ENCODE data around the gene ITPR3.

Gene ITPR3

DNA sequence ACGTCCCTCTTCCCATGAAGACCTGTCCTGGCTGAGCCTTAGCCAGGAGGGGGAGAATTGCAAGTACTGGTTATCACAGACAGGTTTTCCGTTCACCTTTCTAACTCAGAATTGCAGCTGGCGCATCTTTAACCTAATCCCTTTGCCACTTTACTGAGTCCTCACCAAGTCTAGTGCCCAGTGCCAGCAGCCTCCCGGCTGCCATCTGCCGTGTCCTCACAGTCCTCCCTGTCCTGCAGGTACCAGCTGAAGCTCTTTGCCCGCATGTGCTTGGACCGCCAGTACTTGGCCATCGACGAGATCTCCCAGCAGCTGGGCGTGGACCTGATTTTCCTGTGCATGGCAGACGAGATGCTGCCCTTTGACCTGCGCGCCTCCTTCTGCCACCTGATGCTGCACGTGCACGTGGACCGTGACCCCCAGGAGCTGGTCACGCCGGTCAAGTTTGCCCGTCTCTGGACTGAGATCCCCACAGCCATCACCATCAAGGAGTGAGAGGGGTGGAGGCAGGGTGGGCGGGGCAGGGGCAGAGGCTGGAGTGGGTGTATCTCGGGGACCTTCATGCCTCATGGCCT lies 49.1 kb downstream of the ITPR3 start:
- no peak for DNase-seq (ENCODE audit: low read depth)

- no peak for DNase-seq (ENCODE audit: low read depth)
These were observed 50.0 kb downstream of the ITPR3 start for GRCh38 chr6:33670971-33671743.

DNA sequence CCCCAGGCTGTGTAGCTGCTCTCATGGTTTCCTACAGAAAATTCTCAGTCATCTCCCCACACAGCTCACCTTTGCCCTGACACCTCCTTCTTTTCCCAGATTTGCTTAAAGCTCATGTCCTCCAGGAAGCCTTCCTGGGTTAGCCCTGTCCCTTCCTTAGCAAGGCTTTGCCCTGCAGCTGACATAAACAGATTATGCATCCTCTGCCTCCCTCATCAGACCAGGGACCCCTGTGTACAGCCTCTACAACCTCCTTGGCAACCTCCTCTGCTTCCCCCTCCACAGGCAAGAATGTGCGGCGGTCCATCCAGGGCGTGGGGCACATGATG lies 50.6 kb downstream of the ITPR3 start:
- DNase-seq (ENCODE audit: low read depth) = no peak

- DNase-seq (ENCODE audit: low read depth) = no peak
These were observed 51.7 kb downstream of the ITPR3 start for GRCh38 chr6:33672808-33673207.

- DNase-seq (ENCODE audit: low read depth) = no peak
These were observed 52.7 kb downstream of the ITPR3 start for GRCh38 chr6:33673851-33674250.

DNA sequence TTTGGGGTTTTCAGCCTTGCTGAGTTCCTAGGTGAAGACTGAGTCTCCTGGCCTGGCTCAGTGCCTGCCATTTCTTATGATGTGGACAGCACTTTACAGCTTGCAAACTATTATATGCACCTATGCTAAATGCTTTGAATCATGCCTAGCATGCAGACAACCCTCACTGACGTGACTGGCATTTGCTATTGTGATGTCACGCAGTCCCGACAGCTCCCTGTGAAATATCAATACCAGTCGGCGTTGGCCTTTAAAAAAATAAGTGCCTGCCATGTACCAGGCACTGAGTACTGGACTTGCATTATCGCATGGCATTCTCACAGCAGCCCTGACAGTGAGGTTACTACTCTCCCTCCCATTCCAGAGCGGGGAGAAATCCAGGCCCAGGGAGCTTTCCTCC lies 54.8 kb downstream of the ITPR3 start:
- DNase-seq (ENCODE audit: low read depth) = no peak

DNA sequence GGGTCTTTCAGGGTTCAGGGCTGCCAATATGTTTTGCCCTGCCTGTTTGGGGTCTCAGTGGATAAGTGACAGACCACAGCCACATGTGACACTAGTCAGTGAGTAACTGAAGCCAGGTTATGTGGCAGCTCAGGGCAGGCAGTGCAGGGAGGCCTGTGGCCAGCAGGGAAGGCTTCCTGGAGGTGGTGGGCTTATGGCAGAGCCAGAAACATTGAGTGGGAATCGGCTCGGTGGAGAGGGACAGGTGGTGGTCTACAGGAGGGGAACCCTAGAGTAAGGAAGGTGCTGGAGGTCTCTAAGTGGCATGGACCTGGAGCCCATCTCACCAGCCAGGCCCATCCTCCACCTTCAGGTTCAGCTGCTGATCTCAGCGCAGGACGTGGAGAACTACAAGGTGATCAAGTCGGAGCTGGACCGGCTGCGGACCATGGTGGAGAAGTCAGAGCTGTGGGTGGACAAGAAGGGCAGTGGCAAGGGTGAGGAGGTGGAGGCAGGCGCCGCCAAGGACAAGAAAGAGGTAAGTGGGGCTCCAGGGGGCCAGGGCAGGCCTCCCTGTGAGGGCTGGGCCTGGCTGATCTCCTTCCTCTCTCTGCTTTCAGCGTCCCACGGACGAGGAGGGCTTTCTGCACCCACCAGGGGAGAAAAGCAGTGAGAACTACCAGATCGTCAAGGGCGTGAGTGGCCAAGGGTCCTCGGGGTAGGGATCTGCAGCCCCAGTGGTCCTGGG lies 55.5 kb downstream of the ITPR3 start:
- no peak for DNase-seq (ENCODE audit: low read depth)

GRCh38 chr6:33677143-33677660 lies 56.1 kb downstream of the ITPR3 start:
- DNase-seq (ENCODE audit: low read depth) = no peak

DNA sequence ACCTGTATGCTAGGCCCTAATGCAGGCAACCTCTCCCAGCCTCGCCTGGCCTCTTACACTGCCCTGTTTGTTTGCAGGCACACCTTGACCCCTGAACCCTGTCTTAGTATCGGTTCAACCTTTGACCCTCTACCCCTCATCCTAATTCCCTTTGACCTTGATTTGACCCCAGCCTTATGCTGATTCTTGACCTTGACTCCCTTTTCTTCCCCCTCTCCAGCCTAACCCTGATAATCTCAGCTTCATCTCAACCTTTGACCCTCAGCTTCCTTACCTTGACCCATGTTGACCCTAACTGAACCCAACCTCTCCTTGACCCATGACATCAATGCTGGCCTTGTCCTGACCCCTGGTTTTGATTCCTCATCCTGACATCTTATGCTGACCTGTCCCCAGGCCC lies 56.6 kb downstream of the ITPR3 start:
- DNase-seq (ENCODE audit: low read depth) = no peak

DNA sequence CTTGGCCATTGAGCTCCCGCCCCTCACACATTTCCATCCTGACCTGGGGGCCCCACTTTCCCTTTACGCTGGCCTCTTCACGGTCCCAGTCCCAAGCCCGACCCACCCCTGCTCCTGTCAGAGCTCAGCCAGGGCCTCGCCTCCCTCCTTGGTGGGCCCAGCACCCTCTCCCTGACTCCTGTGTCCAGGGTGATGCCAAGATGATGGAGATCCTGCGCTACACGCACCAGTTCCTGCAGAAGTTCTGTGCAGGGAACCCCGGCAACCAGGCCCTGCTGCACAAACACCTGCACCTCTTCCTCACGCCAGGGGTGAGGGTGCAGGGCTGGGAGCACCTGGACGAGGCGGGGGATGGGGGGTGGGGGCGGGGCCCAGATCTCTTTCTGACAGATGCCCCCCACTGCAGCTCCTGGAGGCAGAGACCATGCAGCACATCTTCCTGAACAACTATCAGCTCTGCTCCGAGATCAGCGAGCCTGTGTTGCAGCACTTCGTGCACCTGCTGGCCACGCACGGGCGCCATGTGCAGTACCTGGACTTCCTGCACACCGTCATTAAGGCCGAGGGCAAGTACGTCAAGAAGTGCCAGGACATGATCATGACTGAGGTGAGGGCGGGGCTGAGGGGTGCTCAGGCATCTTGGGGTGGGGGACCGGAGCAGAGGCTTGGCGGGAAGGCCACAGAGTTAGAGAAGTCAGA lies 57.3 kb downstream of the ITPR3 start:
- no peak for DNase-seq (ENCODE audit: low read depth)

- no peak for DNase-seq (ENCODE audit: low read depth)
These were observed 57.9 kb downstream of the ITPR3 start for GRCh38 chr6:33678932-33679490.

DNA sequence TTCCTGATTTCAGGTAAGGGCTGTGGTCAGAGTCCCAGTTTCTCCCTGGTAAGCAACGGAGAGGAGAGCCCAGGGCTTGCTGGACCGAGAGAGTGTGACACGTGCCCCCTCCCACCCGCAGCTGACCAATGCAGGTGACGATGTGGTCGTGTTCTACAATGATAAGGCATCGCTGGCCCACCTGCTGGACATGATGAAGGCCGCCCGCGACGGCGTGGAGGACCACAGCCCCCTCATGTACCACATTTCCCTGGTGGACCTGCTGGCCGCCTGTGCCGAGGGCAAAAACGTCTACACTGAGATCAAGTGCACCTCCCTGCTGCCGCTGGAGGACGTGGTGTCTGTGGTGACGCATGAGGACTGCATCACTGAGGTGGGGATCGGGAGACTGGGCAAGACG lies 58.6 kb downstream of the ITPR3 start:
- no peak for DNase-seq (ENCODE audit: low read depth)

- DNase-seq (ENCODE audit: low read depth) = no peak
These were observed 61.2 kb downstream of the ITPR3 start for GRCh38 chr6:33682341-33682740.

- peak; percentile 73 for DNase-seq (ENCODE audit: low read depth)
These were observed 62.0 kb downstream of the ITPR3 start for GRCh38 chr6:33683051-33683571.

- DNase-seq (ENCODE audit: low read depth) = no peak
These were observed 62.7 kb downstream of the ITPR3 start for GRCh38 chr6:33683576-33684427.

DNA sequence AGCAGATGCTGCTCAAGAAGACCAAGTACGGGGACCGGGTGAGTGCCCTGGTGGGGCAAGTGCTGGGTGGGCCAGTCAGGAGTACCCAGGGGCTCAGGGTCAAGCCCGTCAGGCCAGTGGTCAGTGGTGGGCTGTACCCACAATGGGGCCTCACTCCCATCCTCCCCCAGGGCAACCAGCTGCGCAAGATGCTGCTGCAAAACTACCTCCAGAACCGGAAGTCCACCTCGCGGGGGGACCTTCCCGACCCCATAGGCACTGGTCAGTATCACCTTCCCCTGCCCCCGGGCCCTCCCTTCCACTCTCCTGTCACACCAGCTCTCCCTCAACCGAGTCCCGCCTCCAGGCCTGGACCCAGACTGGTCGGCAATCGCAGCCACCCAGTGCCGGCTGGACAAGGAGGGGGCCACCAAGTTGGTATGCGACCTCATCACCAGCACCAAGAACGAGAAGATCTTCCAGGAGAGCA lies 63.3 kb downstream of the ITPR3 start:
- DNase-seq (ENCODE audit: low read depth) = no peak

DNA sequence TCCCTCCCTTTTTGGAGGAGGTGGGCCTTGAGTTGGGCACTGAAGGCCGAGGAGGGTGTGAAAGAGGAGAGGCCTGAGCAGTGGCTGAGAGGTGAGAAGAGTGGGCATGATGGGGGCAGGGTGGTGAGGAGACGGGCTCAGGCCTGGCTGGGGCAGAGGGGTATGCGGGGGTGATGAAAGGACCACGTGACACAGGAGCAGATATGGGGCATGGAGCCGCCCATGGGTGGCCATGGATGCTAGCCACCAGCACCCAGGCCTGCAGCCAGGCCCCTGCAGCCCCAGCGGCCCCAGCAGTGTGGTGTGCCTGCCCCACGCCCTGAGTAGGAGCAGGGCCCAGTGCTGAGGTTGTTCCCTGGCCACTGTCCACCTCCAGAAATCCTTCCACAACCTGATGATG lies 63.9 kb downstream of the ITPR3 start:
- no peak for DNase-seq (ENCODE audit: low read depth)

DNA sequence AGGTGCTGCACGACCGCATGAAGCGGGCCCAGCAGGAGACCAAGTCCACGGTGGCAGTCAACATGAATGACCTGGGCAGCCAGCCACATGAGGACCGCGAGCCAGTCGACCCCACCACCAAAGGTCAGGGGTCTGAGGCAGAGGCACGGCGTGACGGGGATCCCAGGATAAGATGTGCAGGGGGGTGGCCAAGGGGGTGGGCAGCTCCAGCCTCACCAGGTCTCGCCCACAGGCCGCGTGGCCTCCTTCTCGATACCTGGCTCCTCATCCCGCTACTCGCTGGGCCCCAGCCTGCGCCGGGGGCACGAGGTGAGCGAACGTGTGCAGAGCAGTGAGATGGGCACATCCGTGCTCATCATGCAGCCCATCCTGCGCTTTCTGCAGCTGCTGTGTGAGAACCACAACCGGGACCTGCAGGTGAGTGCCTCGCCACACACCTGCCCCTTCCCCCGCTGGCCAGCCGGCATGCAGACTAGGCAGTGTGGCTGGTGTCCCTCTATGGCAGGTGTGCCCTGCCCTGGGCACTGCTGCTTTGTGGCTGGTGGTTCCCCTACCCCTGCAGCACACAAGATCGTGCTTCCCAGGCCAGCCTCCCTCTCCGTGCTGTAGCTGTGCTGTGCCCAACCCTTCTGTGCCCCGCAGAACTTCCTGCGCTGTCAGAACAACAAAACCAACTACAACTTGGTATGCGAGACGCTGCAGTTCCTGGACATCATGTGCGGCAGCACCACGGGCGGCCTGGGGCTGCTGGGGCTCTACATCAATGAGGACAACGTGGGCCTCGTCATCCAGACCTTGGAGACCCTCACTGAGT lies 64.5 kb downstream of the ITPR3 start:
- DNase-seq (ENCODE audit: low read depth) = no peak

DNA sequence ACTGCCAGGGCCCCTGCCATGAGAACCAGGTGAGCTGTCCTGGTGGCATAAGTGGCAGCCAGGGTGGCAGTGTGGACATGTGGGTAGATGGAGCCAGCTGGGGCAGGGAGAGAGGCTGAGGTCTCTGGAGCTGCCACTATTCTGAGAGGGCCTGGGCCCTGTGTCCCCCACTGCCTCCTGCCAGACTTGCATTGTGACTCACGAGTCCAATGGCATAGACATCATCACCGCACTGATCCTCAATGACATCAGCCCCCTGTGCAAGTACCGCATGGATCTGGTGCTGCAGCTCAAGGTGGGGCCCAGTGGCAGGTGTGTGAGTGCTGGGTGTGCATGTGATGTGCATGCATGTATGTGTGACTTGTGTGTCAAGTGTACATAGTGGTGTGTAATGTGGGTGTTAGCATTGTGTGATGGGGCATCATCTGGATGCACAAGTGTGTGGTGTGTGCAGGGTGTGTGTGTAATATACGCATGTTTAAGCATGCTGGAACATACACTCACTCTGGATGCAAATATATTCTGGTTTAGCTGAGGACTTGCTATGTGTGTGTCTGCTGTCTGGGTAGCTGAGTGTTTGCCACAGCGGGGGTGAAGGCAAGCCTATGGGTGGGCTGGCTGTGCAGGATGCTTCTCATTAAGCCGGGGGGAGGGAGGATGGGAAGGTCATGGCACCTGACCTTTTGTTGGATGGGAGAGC lies 65.3 kb downstream of the ITPR3 start:
- no peak for DNase-seq (ENCODE audit: low read depth)

Data from stimulated activated CD4-positive, alpha-beta T cell treated with anti-CD3 and anti-CD28 coated beads, Interleukin-2, amount 100 ng/mL, for 4 hours (primary cell).